Muscle layer of colon (tissue), 2 donors: Measurements from ENCODE around the gene OR9G4.

ENCODE experiments used
- H3K27ac ChIP-seq: one replicate; pipeline ENCODE4 v1.7.0; 2013; ENCODE audit warnings: low read depth, mild to moderate bottlenecking, low read length, moderate library complexity
- H3K27me3 ChIP-seq, 2 donors: one replicate each; pipeline ENCODE4 v1.7.0; 2013; ENCODE audit warnings: low read length in 2 of 2, mild to moderate bottlenecking in 2 of 2; ENCODE audit not compliant: insufficient read depth in 2 of 2, control insufficient read depth in 1 of 2
- H3K36me3 ChIP-seq: one replicate; pipeline ENCODE4 v1.7.0; 2013; ENCODE audit warnings: mild to moderate bottlenecking, low read length; ENCODE audit not compliant: insufficient read depth
- H3K4me1 ChIP-seq: one replicate; pipeline ENCODE4 v1.7.0; 2013; ENCODE audit warnings: mild to moderate bottlenecking, low read length; ENCODE audit not compliant: insufficient read depth
- H3K4me3 ChIP-seq, 2 donors: one replicate each; pipeline ENCODE4 v1.7.0; 2013; ENCODE audit warnings: low read length in 2 of 2, low read depth in 1 of 2, mild to moderate bottlenecking in 1 of 2, moderate library complexity in 1 of 2
- H3K9ac ChIP-seq: one replicate; pipeline ENCODE4 v1.7.0; 2013; ENCODE audit warnings: low read length
- H3K9me3 ChIP-seq: one replicate; pipeline ENCODE4 v1.7.0; 2013; ENCODE audit warnings: mild to moderate bottlenecking, low read length
- donor health status: abdominal sarcoma.
- donor health status: Adenocarcinoma of cecum.

The OR9G4 gene

DNA sequence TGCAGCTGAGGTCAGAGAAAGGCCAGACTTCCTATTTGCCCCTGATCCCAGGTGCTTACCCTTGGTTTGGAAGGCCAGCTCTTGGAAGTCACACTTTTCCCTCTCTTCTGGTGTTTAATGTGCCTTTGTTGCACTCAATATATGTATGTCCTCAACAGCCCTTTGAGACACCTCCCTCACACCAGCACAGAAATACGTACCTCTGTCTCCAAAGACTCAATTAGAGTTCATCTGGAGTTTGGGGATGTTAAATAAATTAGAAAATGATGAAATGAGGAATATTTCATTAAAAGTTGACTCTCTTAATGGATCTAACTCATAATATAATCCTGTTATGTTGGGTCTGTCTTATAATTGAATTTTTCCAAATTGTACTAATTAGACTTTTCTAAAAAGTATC, at the start of gene OR9G4:
Gene OR9G4 (minus strand): TSS at position 101 of the 400 bp plus-strand sequence. CDS start 4,931 bp downstream, outside the sequence.
- Histone ChIP-seq H3K27me3 (no peaks in the 10 kb centered on the region), H3K4me3 (no peak within 1 kb of the TSS), H3K9ac (no peak within 1 kb of the TSS), H3K36me3 (no peaks in the 10 kb centered on the region), H3K9me3 (no peaks in the 10 kb centered on the region), H3K27ac (no peak within 1 kb of the TSS), H3K4me1 (no peaks in the 10 kb centered on the region)

DNA sequence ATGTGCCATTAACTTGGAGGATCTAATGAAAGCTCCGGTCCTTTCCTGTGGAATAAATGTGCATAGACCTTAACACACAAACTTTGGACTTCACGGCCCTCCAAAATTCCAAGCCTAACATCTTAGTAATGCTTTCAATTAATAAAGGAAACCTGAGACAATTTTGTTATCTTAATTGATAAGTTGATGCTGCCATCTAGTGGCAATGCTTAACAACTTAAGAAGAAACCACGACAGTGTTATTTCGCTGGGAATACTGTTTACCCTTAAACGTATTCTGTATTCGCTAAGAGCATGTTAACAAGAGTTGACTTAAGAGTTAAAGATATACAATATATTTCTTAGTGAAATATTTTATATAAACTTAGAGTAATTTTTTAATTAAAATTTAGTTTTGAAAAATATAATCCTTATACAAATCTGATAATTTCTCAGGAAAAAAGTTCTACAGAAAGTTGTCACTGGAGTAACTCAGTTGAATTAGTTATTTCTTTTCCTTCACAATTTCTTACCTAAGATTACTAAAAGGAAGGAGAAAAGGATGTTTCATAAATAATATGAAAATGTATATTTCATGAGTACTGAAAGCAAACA, 35.0 kb upstream of the OR9G4 start:
- Histone ChIP-seq H3K27ac (no peak overlapping the region), H3K9ac (no peak overlapping the region), H3K4me3 (no peak overlapping the region)

DNA sequence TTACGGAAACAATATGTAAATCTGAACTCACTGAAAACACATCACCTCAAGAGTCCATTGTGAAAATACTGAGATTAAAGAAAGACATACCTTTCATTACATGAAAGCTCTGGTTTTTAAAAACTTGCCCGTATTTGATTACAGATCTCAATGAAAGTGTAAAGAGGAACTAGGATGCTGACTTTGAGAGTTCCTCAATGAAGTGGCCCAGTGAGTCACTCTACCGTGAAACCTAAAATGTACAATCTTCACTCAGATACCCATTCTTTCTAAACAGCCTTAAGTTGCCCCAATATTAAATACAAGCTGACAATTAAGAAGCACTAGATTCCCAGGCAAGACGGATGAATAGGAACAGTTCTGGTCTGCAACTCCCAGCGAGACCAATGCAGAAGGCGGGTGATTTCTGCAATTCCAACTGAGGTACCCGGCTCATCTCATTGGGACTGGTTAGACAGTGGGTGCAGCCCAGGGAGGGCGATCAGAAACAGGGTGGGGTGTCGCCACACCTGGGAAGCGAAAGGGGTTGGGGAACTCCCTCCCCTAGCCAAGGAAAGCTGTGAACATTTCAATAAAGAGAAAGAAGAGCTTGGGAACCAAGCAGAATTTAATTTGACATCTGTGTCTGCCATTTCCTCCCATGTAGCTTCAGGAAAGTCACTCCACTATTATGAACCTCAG, 33.8 kb upstream of the OR9G4 start:
- Histone ChIP-seq H3K4me3 (no peak overlapping the region), H3K36me3 (no peaks in the 10 kb centered on the region), H3K4me1 (no peaks in the 10 kb centered on the region), H3K9ac (no peak overlapping the region), H3K9me3 (no peaks in the 10 kb centered on the region), H3K27me3 (no peaks in the 10 kb centered on the region), H3K27ac (no peak overlapping the region)

More for the DNA sequence above, 35.0 kb upstream of the OR9G4 start:
- H3K27me3 ChIP-seq: no peaks in the 10 kb centered on the region
- no peaks in the 10 kb centered on the region for H3K36me3 ChIP-seq
- H3K9me3 ChIP-seq: no peaks in the 10 kb centered on the region
- no peaks in the 10 kb centered on the region for H3K4me1 ChIP-seq

DNA sequence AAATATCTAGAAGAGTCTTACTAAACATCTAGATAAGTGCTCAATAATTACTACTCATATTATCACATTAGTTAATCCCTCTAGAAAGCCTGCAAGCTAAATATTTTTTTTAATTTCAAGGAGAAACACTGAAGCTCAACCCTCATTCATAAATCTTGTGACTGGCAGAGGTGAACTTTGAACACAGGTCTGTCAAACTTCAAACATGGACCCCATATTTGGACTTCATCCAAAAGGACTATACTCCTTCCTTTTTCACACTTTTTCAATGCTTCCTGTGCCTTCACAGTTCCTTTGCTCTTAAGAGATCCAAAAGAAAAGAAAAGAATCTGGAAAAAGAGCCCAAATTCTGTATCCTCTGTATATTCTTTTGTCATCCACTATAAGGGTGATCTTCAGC, 28.3 kb upstream of the OR9G4 start:
- Histone ChIP-seq H3K9me3 (no peaks in the 10 kb centered on the region), H3K27me3 (no peaks in the 10 kb centered on the region), H3K9ac (no peak overlapping the region), H3K27ac (no peak overlapping the region), H3K4me1 (no peaks in the 10 kb centered on the region), H3K36me3 (no peaks in the 10 kb centered on the region), H3K4me3 (no peak overlapping the region)

DNA sequence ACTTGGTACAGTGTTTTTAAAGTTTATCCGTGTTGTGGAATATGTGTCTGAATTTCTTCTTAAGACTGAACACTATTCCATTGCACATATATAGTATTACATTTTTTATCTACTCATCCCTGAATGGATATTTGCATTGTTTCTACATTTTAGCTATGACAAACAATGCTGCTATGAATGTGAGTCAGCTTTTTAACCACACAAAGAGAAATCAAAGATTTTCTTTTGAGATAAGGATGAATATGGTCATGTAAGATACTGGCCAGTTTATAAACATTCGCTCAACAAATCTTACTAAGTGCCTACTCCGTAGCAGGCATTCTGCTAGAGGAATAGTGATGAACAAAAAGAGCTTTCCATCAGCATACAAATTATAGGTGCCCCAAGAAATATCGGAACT, 16.5 kb upstream of the OR9G4 start:
- no peaks in the 10 kb centered on the region for H3K4me1 ChIP-seq
- H3K36me3 ChIP-seq: no peaks in the 10 kb centered on the region
- no peak overlapping the region for H3K4me3 ChIP-seq
- no peak overlapping the region for H3K9ac ChIP-seq
- H3K9me3 ChIP-seq: no peaks in the 10 kb centered on the region
- H3K27me3 ChIP-seq: no peaks in the 10 kb centered on the region
- no peak overlapping the region for H3K27ac ChIP-seq

DNA sequence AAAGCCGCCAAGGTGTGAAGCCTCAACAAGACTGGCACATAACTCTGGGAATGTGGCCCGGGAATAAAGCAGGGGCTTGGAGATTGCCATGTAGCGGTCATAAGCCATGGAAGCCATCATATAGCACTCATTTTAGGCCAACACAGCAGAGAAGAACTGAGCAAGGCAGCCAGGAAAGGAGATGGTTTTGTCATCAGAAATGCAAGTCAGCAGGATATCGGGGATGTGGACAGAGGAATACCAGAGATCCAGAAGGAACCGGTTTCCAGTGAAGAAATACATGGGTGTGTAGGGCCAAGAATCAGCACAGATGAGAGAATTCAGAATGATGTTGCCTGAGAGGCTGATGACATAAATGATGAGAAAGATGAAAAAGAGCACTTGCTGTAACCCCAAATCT, 3.0 kb upstream of the OR9G4 start:
- no peak overlapping the region for H3K27ac ChIP-seq
- no peak overlapping the region for H3K9ac ChIP-seq
- no peaks in the 10 kb centered on the region for H3K4me1 ChIP-seq
- no peaks in the 10 kb centered on the region for H3K9me3 ChIP-seq
- no peak overlapping the region for H3K4me3 ChIP-seq
- no peaks in the 10 kb centered on the region for H3K27me3 ChIP-seq
- no peaks in the 10 kb centered on the region for H3K36me3 ChIP-seq

DNA sequence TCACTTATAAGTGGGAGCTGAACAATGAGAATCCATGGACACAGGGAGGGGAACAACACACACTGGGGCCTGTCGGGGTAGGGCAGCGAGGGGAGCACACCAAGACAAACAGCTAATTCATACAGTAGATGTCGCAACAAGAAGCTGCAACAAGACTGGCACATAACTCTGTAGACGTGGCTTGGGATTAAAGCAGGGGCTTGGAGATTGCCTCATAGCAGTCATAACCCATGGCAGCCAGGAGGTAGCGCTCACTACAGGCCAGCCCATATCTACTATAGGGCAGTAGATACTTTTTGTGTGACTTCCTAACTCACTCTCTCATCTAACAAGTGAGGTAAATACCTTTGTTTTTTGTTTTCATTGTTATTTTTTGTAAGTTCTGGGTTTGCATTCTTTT, 1.7 kb upstream of the OR9G4 start:
- H3K27ac ChIP-seq: no peak overlapping the region
- no peak overlapping the region for H3K9ac ChIP-seq
- no peaks in the 10 kb centered on the region for H3K9me3 ChIP-seq
- H3K36me3 ChIP-seq: no peaks in the 10 kb centered on the region
- H3K4me3 ChIP-seq: no peak overlapping the region
- no peaks in the 10 kb centered on the region for H3K4me1 ChIP-seq
- H3K27me3 ChIP-seq: no peaks in the 10 kb centered on the region

DNA sequence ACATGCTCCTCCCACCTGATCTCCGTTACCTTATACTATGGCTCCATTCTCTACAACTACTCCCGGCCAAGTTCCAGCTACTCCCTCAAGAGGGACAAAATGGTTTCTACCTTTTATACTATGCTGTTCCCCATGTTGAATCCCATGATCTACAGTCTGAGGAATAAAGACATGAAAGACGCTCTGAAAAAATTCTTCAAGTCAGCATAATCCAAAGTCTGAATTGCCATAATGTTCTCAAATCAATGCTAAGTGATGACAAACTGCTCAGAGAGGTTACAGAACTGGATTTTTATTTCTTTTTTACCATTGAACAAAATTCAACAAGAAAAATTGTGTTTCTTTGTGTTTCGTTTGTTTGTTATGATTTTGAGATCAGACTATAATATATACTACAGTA, 7.6 kb downstream of the OR9G4 start:
- H3K36me3 ChIP-seq: no peaks in the 10 kb centered on the region
- H3K27ac ChIP-seq: no peak overlapping the region
- no peaks in the 10 kb centered on the region for H3K27me3 ChIP-seq
- no peak overlapping the region for H3K4me3 ChIP-seq
- no peaks in the 10 kb centered on the region for H3K9me3 ChIP-seq
- no peak overlapping the region for H3K9ac ChIP-seq
- no peaks in the 10 kb centered on the region for H3K4me1 ChIP-seq

DNA sequence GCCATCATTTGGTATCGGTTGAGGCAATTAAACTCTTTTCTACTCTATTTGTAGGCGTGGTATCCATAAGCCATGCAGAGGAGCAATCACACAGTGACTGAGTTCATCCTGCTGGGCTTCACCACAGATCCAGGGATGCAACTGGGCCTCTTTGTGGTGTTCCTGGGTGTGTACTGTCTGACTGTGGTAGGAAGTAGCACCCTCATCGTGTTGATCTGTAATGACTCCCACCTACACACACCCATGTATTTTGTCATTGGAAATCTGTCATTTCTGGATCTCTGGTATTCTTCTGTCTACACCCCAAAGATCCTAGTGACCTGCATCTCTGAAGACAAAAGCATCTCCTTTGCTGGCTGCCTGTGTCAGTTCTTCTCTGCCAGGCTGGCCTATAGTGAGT, 8.4 kb downstream of the OR9G4 start:
- no peak overlapping the region for H3K4me3 ChIP-seq
- H3K9me3 ChIP-seq: no peaks in the 10 kb centered on the region
- H3K9ac ChIP-seq: no peak overlapping the region
- H3K36me3 ChIP-seq: no peaks in the 10 kb centered on the region
- no peak overlapping the region for H3K27ac ChIP-seq
- no peaks in the 10 kb centered on the region for H3K27me3 ChIP-seq
- no peaks in the 10 kb centered on the region for H3K4me1 ChIP-seq

DNA sequence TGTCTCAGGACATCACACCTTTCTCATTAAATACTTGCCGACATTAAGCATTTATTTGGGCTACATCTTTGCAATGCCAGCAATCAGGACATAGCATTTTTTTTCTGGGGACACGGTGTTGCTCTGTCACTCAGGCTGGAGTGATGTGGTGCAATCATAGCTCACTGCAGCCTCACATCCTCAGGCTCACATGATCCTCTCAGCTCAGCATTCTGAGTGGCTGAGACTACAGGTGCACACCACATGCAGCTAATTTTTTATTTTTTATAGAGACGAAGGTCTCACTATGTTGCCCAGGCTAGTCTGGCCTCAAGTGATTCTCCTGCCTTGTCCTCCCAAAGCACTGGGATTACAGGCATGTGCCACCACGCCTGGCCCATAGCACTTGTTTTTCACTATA, 28.0 kb downstream of the OR9G4 start:
- H3K27me3 ChIP-seq: no peaks in the 10 kb centered on the region
- no peaks in the 10 kb centered on the region for H3K9me3 ChIP-seq
- no peaks in the 10 kb centered on the region for H3K36me3 ChIP-seq
- H3K9ac ChIP-seq: no peak overlapping the region
- H3K4me3 ChIP-seq: no peak overlapping the region
- H3K4me1 ChIP-seq: no peaks in the 10 kb centered on the region
- no peak overlapping the region for H3K27ac ChIP-seq

DNA sequence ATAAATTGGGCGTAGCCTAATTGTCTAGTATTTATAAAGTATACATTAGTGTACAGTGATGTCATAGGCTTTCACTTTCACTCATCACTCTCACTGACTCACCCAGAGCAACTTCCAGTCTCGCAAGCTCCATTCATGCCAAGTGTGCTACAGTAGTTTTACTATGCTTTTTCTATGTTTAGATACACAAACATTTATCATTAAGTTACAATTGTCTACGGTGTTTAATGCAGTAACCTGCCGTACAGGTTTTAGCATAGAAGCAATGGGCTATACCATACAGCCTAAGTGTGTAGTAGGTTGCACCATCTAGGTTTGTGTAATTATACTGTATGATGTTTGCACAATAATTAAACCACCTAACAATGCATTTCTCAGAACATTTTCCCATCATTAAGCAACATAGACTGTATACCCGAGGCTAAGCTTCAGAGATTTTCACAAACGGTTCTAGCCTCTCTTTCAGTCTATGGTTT, 32.1 kb downstream of the OR9G4 start:
- Histone ChIP-seq H3K4me3 (no peak overlapping the region), H3K4me1 (no peaks in the 10 kb centered on the region), H3K27me3 (no peaks in the 10 kb centered on the region), H3K27ac (no peak overlapping the region), H3K9ac (no peak overlapping the region), H3K9me3 (no peaks in the 10 kb centered on the region), H3K36me3 (no peaks in the 10 kb centered on the region)

DNA sequence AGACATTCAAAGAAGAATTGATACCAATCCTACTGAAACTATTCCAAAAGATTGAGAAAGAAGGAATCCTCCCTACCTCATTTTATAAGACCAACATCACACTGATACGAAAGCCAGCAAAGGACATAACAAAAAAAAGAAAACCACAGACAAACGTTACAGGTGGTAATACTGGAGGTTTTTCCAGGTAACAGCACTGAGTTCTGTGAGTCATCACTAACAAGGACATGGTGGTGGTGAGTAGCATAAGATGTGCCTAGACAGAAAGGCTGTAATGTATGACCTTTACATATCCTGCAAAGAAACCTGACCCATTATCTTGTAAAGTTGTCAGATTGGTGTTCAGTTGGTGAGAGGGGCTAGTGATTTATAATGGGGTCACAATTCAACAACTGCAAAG, 34.3 kb downstream of the OR9G4 start:
- Histone ChIP-seq H3K27ac (no peak overlapping the region), H3K27me3 (no peaks in the 10 kb centered on the region), H3K4me3 (no peak overlapping the region), H3K4me1 (no peaks in the 10 kb centered on the region), H3K36me3 (no peaks in the 10 kb centered on the region), H3K9me3 (no peaks in the 10 kb centered on the region), H3K9ac (no peak overlapping the region)
